ENCODE measurements around the gene NFATC2. TPM values are rescaled to one million over a fixed set of nuclear protein-coding genes. Genes with fewer than 3 reads are reported as not detected.

Gene NFATC2
- total RNA-seq, 1 donor from 2014 or later = 1.9 TPM

DNA sequence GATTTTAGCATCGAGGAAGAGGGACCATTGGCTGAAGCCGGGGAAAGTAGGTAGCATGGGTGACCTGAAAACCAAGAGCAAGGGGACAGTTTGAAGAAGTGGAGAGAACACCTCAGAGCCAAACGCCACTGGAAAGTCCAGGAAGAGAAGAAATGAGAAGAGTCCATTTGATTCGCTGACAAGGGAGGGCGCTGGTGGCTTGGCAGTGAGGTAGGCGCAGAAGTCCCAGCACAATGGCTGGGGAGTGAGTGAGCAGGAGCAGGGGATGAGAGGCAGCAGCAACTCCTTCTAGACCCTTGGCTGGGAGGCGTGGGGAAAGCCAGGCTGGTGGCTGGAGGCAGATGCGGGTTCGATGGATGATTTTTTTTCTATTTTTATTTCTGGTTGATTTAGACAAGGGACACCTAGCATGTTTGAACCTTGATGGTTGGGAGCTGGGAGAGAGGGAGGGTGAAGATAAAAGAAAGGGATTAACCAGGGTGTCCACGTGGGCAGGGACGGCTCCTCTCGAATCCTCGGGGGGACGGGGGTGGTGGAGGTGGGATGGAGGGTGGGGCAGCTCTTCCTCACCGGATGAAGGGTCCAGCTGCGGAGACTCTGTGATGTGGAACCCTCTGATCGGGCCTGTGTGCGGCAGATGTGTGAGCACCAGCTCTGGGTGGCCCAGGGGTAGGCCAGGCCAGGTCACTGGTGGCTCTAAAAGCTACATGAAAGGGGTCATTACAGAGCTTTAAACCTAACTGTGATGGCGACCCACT, 164.2 kb downstream of the NFATC2 start:
- peak overlapping the region; percentile 85 for H3K27ac Mint-ChIP-seq (ENCODE audit: unreplicated experiment)
- no peaks in the 10 kb centered on the region for H3K9me3 Mint-ChIP-seq
- no peak for DNase-seq (ENCODE audit: low read depth, low spot score)

GRCh38 chr20:51377132-51377531, 165.4 kb downstream of the NFATC2 start:
- Mint-ChIP-seq H3K4me1 (peaks cover 3% of the 10 kb centered on the region), H3K9me3 (no peaks in the 10 kb centered on the region), H3K27ac (ENCODE audit: unreplicated experiment) (no peak overlapping the region), H3K27me3 (ENCODE audit: low read depth) (no peaks in the 10 kb centered on the region), H3K36me3 (ENCODE audit: low read depth) (no peaks in the 10 kb centered on the region), H3K4me3 (no peak overlapping the region)
- no peak for DNase-seq (ENCODE audit: low read depth, low spot score)
- no peak for TF ChIP-seq CTCF (conservative IDR thresholded peaks at IDR 0.05)

More for the DNA sequence above, 164.2 kb downstream of the NFATC2 start:
- TF ChIP-seq CTCF (conservative IDR thresholded peaks at IDR 0.05) = peak; percentile 29
- H3K36me3 Mint-ChIP-seq (ENCODE audit: low read depth) = no peaks in the 10 kb centered on the region
- no peaks in the 10 kb centered on the region for H3K27me3 Mint-ChIP-seq (ENCODE audit: low read depth)
- H3K4me1 Mint-ChIP-seq = no peaks in the 10 kb centered on the region
- H3K4me3 Mint-ChIP-seq = no peak overlapping the region

- no peaks in the 10 kb centered on the region for H3K9me3 Mint-ChIP-seq
- H3K27me3 Mint-ChIP-seq (ENCODE audit: low read depth) = no peaks in the 10 kb centered on the region
- no peaks in the 10 kb centered on the region for H3K36me3 Mint-ChIP-seq (ENCODE audit: low read depth)
- peaks cover 4% of the 10 kb centered on the region for H3K4me1 Mint-ChIP-seq
- no peak for DNase-seq (ENCODE audit: low read depth, low spot score)
- no peak overlapping the region for H3K27ac Mint-ChIP-seq (ENCODE audit: unreplicated experiment)
- H3K4me3 Mint-ChIP-seq = no peak overlapping the region
- no peak for TF ChIP-seq CTCF (conservative IDR thresholded peaks at IDR 0.05)
Observed at GRCh38 chr20:51376111-51376510, 166.4 kb downstream of the NFATC2 start.

- Mint-ChIP-seq H3K4me3 (no peak overlapping the region), H3K27ac (ENCODE audit: unreplicated experiment) (peak overlapping the region; percentile 91), H3K9me3 (no peaks in the 10 kb centered on the region), H3K27me3 (ENCODE audit: low read depth) (no peaks in the 10 kb centered on the region), H3K36me3 (ENCODE audit: low read depth) (no peaks in the 10 kb centered on the region), H3K4me1 (peaks cover 4% of the 10 kb centered on the region)
- no peak for DNase-seq (ENCODE audit: low read depth, low spot score)
- no peak for TF ChIP-seq CTCF (conservative IDR thresholded peaks at IDR 0.05)
Observed at GRCh38 chr20:51375561-51375960, 167.0 kb downstream of the NFATC2 start.

- TF ChIP-seq CTCF (conservative IDR thresholded peaks at IDR 0.05) = no peak
- H3K4me1 Mint-ChIP-seq = peaks cover 4% of the 10 kb centered on the region
- H3K36me3 Mint-ChIP-seq (ENCODE audit: low read depth) = no peaks in the 10 kb centered on the region
- DNase-seq (ENCODE audit: low read depth, low spot score) = no peak
- H3K27me3 Mint-ChIP-seq (ENCODE audit: low read depth) = no peaks in the 10 kb centered on the region
- no peak overlapping the region for H3K27ac Mint-ChIP-seq (ENCODE audit: unreplicated experiment)
- H3K4me3 Mint-ChIP-seq = no peak overlapping the region
- H3K9me3 Mint-ChIP-seq = no peaks in the 10 kb centered on the region
Observed at GRCh38 chr20:51374961-51375360, 167.6 kb downstream of the NFATC2 start.
